Stimulated activated CD8-positive, alpha-beta memory T cell treated with anti-CD3 and anti-CD28 coated beads, Interleukin-12 subunit alpha, Interleukin-12 subunit beta, amount 100 ng/mL, for 1 hour (primary cell): ENCODE results near the gene WDR62.
A peak's percentile ranks its signal among the peaks of the same experiment; 100 is the strongest.
"Not testable (repeated sequence)": the region's sequence is repeated elsewhere in the genome, so short reads cannot be mapped to it uniquely, and the experiment has no call there.

Experiments used
- DNase-seq: peaks from one replicate; pipeline ENCODE4 v3.0.0-alpha.2; 2020; ENCODE audit warnings: low read depth

WDR62 gene

GRCh38 chr19:36112678-36113077 is 58.0 kb downstream of the WDR62 start:
- DNase-seq, result no peak

- no peak for DNase-seq
These were observed 58.7 kb downstream of the WDR62 start for GRCh38 chr19:36113425-36113824.

GRCh38 chr19:36113894-36114720 is 59.4 kb downstream of the WDR62 start:
- no peak for DNase-seq

GRCh38 chr19:36114721-36115452 is 60.2 kb downstream of the WDR62 start, which contains the start of gene POLR2I:
Gene POLR2I (minus strand): TSS chr19:36114875. CDS start chr19:36114856, 19 bp downstream.
- peak; percentile 99 for DNase-seq

GRCh38 chr19:36115453-36116343 is 61.0 kb downstream of the WDR62 start, which contains the start of gene TBCB:
Gene TBCB (plus strand): TSS chr19:36115468. CDS start chr19:36115561, 93 bp downstream.
- peak; percentile 82 for DNase-seq

GRCh38 chr19:36116344-36116637 is 61.6 kb downstream of the WDR62 start:
- DNase-seq, result no peak

GRCh38 chr19:36120092-36120983 is 65.6 kb downstream of the WDR62 start:
- no peak for DNase-seq

- no peak for DNase-seq
These were observed 66.3 kb downstream of the WDR62 start for GRCh38 chr19:36120984-36121358.

GRCh38 chr19:36121486-36122124 is 66.9 kb downstream of the WDR62 start:
- no peak for DNase-seq

GRCh38 chr19:36125557-36125956 is 70.9 kb downstream of the WDR62 start:
- DNase-seq, result no peak

- DNase-seq, result no peak
These were observed 73.7 kb downstream of the WDR62 start for GRCh38 chr19:36128392-36128736.

- DNase-seq, result not testable (repeated sequence)
These were observed 76.5 kb downstream of the WDR62 start for GRCh38 chr19:36131221-36131620.

- not testable (repeated sequence) for DNase-seq
These were observed 80.2 kb downstream of the WDR62 start for GRCh38 chr19:36134867-36135266.

GRCh38 chr19:36136964-36137686 is 82.4 kb downstream of the WDR62 start:
- no peak for DNase-seq

GRCh38 chr19:36139120-36139472 is 84.4 kb downstream of the WDR62 start:
- DNase-seq, result no peak

- peak; percentile 84 for DNase-seq
These were observed 85.0 kb downstream of the WDR62 start, which contains the start of gene CAPNS1 for GRCh38 chr19:36139473-36140303. Gene CAPNS1 (plus strand): TSS chr19:36140066. CDS start chr19:36141012, 946 bp downstream.

- DNase-seq, result no peak
These were observed 85.8 kb downstream of the WDR62 start for GRCh38 chr19:36140304-36141038.
